NCI-H2107 treated with DMSO at 0.1 percent for 48 hours (cell line): ENCODE data around the gene ADAMTS17.
"Not testable (repeated sequence)": the region's sequence is repeated elsewhere in the genome, so short reads cannot be mapped to it uniquely, and the experiment has no call there.

Experiments
- DNase-seq: peaks from one replicate; lab custom pipeline; 2025; ENCODE audit not compliant: unreplicated experiment; lab: John Stamatoyannopoulos, UW

The ADAMTS17 gene

GRCh38 chr15:100096248-100096600, 245.6 kb downstream of the ADAMTS17 start:
- no peak for DNase-seq

GRCh38 chr15:100095541-100096247, 246.1 kb downstream of the ADAMTS17 start:
- no peak for DNase-seq

GRCh38 chr15:100094127-100094510, 247.7 kb downstream of the ADAMTS17 start:
- no peak for DNase-seq

GRCh38 chr15:100093211-100094126, 248.3 kb downstream of the ADAMTS17 start:
- DNase-seq = no peak

- no peak for DNase-seq
These were observed 249.7 kb downstream of the ADAMTS17 start for GRCh38 chr15:100092034-100092433.

- DNase-seq = no peak
These were observed 251.4 kb downstream of the ADAMTS17 start for GRCh38 chr15:100090411-100090810.

GRCh38 chr15:100084042-100084821, 257.5 kb downstream of the ADAMTS17 start:
- not testable (repeated sequence) for DNase-seq

- no peak for DNase-seq
These were observed 258.2 kb downstream of the ADAMTS17 start for GRCh38 chr15:100083572-100083971.

- DNase-seq = no peak
These were observed 258.9 kb downstream of the ADAMTS17 start for GRCh38 chr15:100082761-100083402.

- no peak for DNase-seq
These were observed 260.3 kb downstream of the ADAMTS17 start for GRCh38 chr15:100081454-100081853.

- DNase-seq = no peak
These were observed 263.1 kb downstream of the ADAMTS17 start for GRCh38 chr15:100078511-100079220.

GRCh38 chr15:100075229-100075628, 266.5 kb downstream of the ADAMTS17 start:
- no peak for DNase-seq

GRCh38 chr15:100073982-100074381, 267.8 kb downstream of the ADAMTS17 start:
- no peak for DNase-seq

- not testable (repeated sequence) for DNase-seq
These were observed 275.1 kb downstream of the ADAMTS17 start for GRCh38 chr15:100066521-100067280.

- no peak for DNase-seq
These were observed 279.8 kb downstream of the ADAMTS17 start for GRCh38 chr15:100061944-100062343.

- DNase-seq = no peak
These were observed 281.4 kb downstream of the ADAMTS17 start for GRCh38 chr15:100060276-100060926.

GRCh38 chr15:100059521-100059920, 282.3 kb downstream of the ADAMTS17 start:
- DNase-seq = no peak

GRCh38 chr15:100059094-100059493, 282.7 kb downstream of the ADAMTS17 start:
- DNase-seq = no peak

GRCh38 chr15:100058458-100058857, 283.3 kb downstream of the ADAMTS17 start:
- DNase-seq = no peak
